ENCODE data around the gene ARHGAP45.

GRCh38 chr19:1107661-1108261 is 40.8 kb downstream of the ARHGAP45 start:
- no peak for TF ChIP-seq CTCF (IDR thresholded peaks at IDR 0.05)
- TF ChIP-seq POLR2A (IDR thresholded peaks at IDR 0.05), result no peak
- TF ChIP-seq EP300 (IDR thresholded peaks at IDR 0.05), result no peak

Measured in gastroesophageal sphincter (tissue), 3 donors.